Measurements from ENCODE around the gene TASP1.
"Not testable (repeated sequence)": the region's sequence is repeated elsewhere in the genome, so short reads cannot be mapped to it uniquely, and the experiment has no call there.

TASP1 gene

DNA sequence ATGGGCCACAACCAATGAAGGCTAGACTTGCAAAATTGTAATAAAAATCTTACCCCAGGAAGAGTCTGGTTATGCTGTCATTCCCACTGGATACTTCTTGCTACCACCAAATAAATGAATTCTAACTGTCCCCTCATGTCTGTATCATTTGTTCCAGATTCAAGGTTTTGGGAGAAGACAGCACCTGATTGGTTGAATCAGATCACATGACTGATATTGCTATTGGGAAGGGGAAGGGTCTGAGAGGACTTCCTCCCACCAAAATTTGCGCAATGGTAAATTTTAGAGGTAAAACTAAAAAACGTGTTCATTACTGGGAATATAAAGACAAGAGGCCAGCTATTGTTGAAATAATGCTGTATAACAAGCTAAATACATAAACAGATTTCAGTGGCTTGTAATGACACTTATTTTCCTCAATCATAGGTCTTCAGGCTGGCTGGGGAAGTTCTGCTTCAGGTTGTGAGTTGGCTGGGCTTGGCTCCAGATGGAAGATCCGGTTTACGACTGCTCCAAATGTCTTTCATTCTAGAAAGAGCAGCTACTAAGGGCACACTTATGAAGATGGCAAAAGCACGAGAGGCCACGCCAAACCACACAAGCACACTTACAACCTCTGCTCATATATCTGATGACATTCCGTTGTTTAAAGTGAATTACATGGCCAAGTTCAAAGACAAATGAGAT, 27.1 kb upstream of the TASP1 start:
- DNase-seq (ENCODE audit: low read depth): no peak
- TF ChIP-seq, protein P1, sequence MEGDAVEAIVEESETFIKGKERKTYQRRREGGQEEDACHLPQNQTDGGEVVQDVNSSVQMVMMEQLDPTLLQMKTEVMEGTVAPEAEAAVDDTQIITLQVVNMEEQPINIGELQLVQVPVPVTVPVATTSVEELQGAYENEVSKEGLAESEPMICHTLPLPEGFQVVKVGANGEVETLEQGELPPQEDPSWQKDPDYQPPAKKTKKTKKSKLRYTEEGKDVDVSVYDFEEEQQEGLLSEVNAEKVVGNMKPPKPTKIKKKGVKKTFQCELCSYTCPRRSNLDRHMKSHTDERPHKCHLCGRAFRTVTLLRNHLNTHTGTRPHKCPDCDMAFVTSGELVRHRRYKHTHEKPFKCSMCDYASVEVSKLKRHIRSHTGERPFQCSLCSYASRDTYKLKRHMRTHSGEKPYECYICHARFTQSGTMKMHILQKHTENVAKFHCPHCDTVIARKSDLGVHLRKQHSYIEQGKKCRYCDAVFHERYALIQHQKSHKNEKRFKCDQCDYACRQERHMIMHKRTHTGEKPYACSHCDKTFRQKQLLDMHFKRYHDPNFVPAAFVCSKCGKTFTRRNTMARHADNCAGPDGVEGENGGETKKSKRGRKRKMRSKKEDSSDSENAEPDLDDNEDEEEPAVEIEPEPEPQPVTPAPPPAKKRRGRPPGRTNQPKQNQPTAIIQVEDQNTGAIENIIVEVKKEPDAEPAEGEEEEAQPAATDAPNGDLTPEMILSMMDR (conservative IDR thresholded peaks at IDR 0.05; ENCODE audit: control insufficient read depth, insufficient read depth, low read depth, low read length): no peak
- no peak overlapping the region for H3K4me3 ChIP-seq (ENCODE audit: control insufficient read depth, low read depth, low read length)

DNA sequence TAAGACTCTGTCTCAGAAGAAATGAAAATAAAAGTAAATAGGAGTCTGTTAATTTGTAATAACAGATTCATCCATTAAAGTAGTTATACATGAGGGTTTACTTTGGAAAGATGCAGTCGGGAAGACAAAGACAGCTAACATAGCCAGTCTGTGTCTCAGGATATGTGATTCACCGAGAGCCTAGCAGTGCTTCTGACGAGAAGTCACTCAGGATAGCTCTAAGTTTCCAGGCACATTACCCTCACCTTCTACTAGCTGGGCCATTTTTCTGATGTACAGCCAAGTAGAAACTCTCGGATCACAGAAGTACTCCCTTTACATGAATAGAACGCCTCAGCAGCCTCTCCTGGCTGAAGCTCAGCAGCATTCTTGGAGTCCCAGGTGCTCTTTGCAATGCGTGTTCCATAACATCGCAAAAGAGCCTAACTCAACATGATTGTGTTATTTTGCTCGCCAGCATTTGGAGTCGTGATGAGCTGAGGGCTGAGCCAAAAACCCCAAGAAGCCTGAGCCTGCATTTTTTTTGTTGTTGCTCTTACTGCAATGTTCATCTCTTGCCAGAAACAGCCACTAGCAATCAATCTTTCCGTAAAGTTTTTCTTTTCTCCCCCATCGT, 22.4 kb upstream of the TASP1 start:
- peak; percentile 23 for DNase-seq (ENCODE audit: low read depth)
- no peak overlapping the region for H3K4me3 ChIP-seq (ENCODE audit: control insufficient read depth, low read depth, low read length)
- TF ChIP-seq, protein P1 (conservative IDR thresholded peaks at IDR 0.05; ENCODE audit: control insufficient read depth, insufficient read depth, low read depth, low read length): no peak

GRCh38 chr20:13659288-13659687, 20.6 kb upstream of the TASP1 start:
- DNase-seq (ENCODE audit: low read depth): no peak
- TF ChIP-seq, protein P1 (conservative IDR thresholded peaks at IDR 0.05; ENCODE audit: control insufficient read depth, insufficient read depth, low read depth, low read length): no peak
- H3K4me3 ChIP-seq (ENCODE audit: control insufficient read depth, low read depth, low read length): no peak overlapping the region

DNA sequence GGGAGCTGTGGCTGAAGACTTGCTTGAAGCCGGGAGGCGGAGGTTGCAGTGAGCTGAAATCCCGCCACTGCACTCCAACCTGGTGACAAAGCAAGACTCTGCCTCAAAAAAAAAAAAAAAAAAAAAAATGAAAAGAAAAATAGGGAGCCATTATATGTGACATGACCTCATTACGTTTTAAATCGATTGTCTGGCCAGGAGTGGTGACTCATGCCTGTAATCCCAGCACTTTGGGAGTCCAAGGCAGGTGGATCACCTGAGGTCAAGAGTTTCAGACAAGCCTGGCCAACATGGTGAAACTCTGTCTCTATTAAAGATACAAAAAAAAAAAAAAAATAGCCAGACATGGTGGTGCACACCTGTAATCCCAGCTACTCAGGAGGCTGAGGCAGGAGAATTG, 19.3 kb upstream of the TASP1 start:
- not testable (repeated sequence) for H3K4me3 ChIP-seq (ENCODE audit: control insufficient read depth, low read depth, low read length); DNase-seq (ENCODE audit: low read depth)

DNA sequence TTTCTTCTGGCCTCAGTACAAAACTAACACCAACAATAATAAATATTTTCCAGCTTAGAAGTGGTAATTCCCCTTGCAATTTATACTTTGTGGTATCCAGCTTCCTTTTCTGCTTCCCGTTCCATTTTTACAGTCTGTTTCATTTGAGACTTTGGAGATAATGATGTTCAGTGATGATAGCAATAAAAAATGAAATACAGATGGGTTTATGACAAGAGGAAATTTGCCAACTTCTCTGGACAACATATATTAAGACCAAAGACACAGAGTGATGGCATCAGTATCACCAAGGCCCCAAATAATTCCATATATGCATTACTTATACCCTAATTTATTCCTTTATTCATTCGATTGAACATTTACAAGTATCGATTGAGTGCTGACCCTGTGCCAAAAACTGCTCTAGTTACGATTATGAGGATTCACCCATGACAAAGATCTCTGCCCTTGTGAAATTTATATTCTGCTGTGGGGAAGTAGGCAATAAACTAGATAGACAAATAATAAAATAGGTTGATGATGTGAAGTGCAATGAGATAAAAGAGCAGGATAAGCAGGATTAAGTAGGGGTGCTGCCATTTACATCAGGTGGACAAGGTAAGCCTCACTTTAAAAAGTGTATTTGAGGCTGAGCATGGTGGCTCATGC, 18.1 kb upstream of the TASP1 start:
- no peak for DNase-seq (ENCODE audit: low read depth)
- TF ChIP-seq, protein P1 (conservative IDR thresholded peaks at IDR 0.05; ENCODE audit: control insufficient read depth, insufficient read depth, low read depth, low read length): no peak
- no peak overlapping the region for H3K4me3 ChIP-seq (ENCODE audit: control insufficient read depth, low read depth, low read length)

GRCh38 chr20:13654463-13655023, 15.8 kb upstream of the TASP1 start:
- DNase-seq (ENCODE audit: low read depth): no peak
- no peak overlapping the region for H3K4me3 ChIP-seq (ENCODE audit: control insufficient read depth, low read depth, low read length)
- TF ChIP-seq, protein P1 (conservative IDR thresholded peaks at IDR 0.05; ENCODE audit: control insufficient read depth, insufficient read depth, low read depth, low read length): no peak

DNA sequence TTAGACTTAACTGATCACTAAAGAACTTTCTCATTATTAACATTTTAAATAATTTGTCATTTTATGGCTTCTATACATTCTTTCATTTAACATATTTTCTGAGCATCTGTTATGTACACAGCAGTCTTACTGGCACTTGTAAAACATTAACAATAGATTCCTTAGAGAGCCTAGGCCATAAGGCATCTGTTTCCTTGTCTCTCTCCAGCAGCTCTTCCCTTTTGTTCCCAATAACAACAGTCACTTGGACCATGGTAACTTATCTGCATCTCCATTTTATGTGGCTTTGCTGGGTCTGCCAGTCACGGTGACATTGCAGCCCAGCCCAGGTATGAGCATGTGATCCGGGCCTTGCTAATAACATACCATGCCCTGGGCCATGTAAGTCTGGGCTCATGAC, 11.7 kb upstream of the TASP1 start:
- H3K4me3 ChIP-seq (ENCODE audit: control insufficient read depth, low read depth, low read length): no peak overlapping the region
- DNase-seq (ENCODE audit: low read depth): no peak
- TF ChIP-seq, protein P1 (conservative IDR thresholded peaks at IDR 0.05; ENCODE audit: control insufficient read depth, insufficient read depth, low read depth, low read length): no peak

Measured in fibroblast of mammary gland (primary cell).